SU-DHL-6 (cell line): ENCODE measurements around the gene KHSRP.

Experiments used
- H2AFZ ChIP-seq: fragments of 200-600 bp; sonication (generic); 2 replicates; pipeline ENCODE4 v1.6.1; 2014; ENCODE audit warnings: low read depth, mild to moderate bottlenecking, moderate library complexity, mixed read lengths, antibody characterized with exemption, low read length; ENCODE audit not compliant: severe bottlenecking
- H3F3A ChIP-seq: fragments of 200-600 bp; shearing (Covaris generic); 2 replicates; pipeline ENCODE4 v1.6.0; 2016; ENCODE audit warnings: antibody characterized with exemption, mild to moderate bottlenecking; ENCODE audit not compliant: insufficient read depth
- H3K27ac ChIP-seq: fragments of 200-600 bp; sonication (generic); 2 replicates; pipeline ENCODE4 v1.5.1; 2016; ENCODE audit warnings: low read depth, mild to moderate bottlenecking, low read length, moderate library complexity, mixed read lengths
- H3K27me3 ChIP-seq: fragments of 200-600 bp; sonication (generic), shearing (Covaris generic); 2 replicates; pipeline ENCODE4 v1.6.0; 2014; ENCODE audit warnings: mild to moderate bottlenecking, low read length
- H3K36me3 ChIP-seq: fragments of 200-600 bp; sonication (generic); 2 replicates; pipeline ENCODE4 v1.6.1; 2014; ENCODE audit warnings: mild to moderate bottlenecking, low read length, mixed read lengths
- H3K4me2 ChIP-seq: fragments of 300-600, 200-600 bp; shearing (Covaris generic), sonication (generic); 2 replicates; pipeline ENCODE4 v1.6.0; 2014; ENCODE audit warnings: low read length, low read depth, mild to moderate bottlenecking; ENCODE audit not compliant: poor library complexity, severe bottlenecking
- H3K4me3 ChIP-seq: fragments of 200-600 bp; sonication (generic); 2 replicates; pipeline ENCODE4 v1.5.1; 2014; ENCODE audit warnings: antibody characterized with exemption, low read length, mild to moderate bottlenecking, mixed read lengths; ENCODE audit not compliant: insufficient read depth, poor library complexity, severe bottlenecking
- H3K79me2 ChIP-seq: fragments of 200-600 bp; sonication (generic); 2 replicates; pipeline ENCODE4 v1.6.1; 2014; ENCODE audit warnings: mild to moderate bottlenecking, low read length, moderate library complexity; ENCODE audit not compliant: insufficient read depth
- H3K9ac ChIP-seq: fragments of 200-600 bp; sonication (generic); 2 replicates; pipeline ENCODE4 v1.7.0; 2014; ENCODE audit warnings: mild to moderate bottlenecking, low read length
- H3K9me2 ChIP-seq: fragments of 200-600 bp; sonication (generic); replicated peaks from 2 replicates; pipeline ENCODE4 v1.6.1; 2014; ENCODE audit warnings: low read length; ENCODE audit not compliant: insufficient read depth
- H3K9me3 ChIP-seq: fragments of 200-600 bp; sonication (generic); 2 replicates; pipeline ENCODE4 v1.6.1; 2014; ENCODE audit warnings: low read length, mixed read lengths; ENCODE audit not compliant: insufficient read depth
- H4K20me1 ChIP-seq: fragments of 200-600 bp; sonication (generic); 2 replicates; pipeline ENCODE4 v1.6.1; 2014; ENCODE audit warnings: low read depth, mild to moderate bottlenecking, antibody characterized with exemption, low read length, moderate library complexity, mixed read lengths
- EZH2phosphoT487 ChIP-seq: fragments of 200-600 bp; sonication (generic), shearing (Covaris generic); conservative IDR thresholded peaks from 2 replicates; pipeline ENCODE4 v1.6.1; 2018; ENCODE audit warnings: mild to moderate bottlenecking, antibody characterized with exemption, low read length, moderate library complexity, mixed read lengths
- TF ChIP-seq, protein P1 (sequence below): fragments of 200-600 bp; sonication (generic); IDR thresholded peaks from one replicate; pipeline ENCODE4 v1.5.1; 2017; ENCODE audit warnings: antibody characterized with exemption, mild to moderate bottlenecking, low read length, moderate library complexity; ENCODE audit not compliant: insufficient read depth, poor library complexity, severe bottlenecking

The KHSRP gene

DNA sequence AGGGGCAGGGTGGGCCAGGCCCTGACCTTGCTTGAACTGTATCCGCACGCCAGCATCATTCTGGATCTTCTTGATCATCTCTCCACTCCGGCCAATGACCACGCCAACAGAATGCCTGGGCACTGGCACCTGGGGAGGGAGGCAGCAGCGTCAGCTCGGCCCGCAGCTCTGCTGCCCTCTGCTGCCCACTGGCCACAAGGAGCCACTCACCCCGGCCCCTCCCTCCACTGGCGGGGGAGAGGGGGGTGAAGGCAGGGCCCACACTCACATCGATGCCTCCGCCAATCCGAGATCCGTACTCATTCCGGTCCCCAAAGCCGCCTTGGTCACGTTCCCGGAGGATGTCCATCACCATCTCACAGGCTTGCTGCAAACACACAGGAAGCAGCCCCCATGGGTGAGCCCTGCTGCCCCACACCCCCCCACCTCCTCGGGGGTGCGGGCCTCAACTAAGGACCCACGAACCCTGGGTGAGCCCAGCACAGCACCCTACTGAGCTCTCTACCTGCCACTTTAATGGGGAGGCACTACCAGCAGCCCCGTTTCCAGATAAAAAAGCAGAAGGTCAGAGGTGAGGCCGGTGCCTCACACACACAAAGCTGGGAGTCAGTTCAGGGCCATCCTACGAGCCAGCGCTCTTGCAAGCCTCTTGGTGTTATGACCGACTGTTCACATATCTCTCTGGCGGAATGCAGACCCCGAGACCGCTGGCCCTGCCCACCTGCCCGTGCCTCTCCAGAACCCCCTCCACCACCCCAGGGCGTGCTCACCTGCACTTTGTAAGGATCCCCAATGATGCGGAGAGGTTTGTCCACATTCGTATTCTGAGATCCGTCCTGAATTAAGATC is 6.7 kb downstream of the KHSRP start:
- Histone ChIP-seq H3K9me2 (no peaks in the 10 kb centered on the region), H3K4me3 (no peak overlapping the region), H3F3A (peaks cover 2% of the 10 kb centered on the region; the same call in 1 of the 2 replicates), H3K27ac (no peak overlapping the region), H4K20me1 (peaks cover 13% of the 10 kb centered on the region; the same call in 1 of the 2 replicates), H3K4me2 (no peak overlapping the region), H3K27me3 (no peaks in the 10 kb centered on the region), H3K9ac (no peak overlapping the region), H2AFZ (no peak overlapping the region), H3K36me3 (peaks cover 3% of the 10 kb centered on the region; the same call in 1 of the 2 replicates), H3K79me2 (peaks cover 37% of the 10 kb centered on the region), H3K9me3 (no peaks in the 10 kb centered on the region)
- TF ChIP-seq, protein P1, sequence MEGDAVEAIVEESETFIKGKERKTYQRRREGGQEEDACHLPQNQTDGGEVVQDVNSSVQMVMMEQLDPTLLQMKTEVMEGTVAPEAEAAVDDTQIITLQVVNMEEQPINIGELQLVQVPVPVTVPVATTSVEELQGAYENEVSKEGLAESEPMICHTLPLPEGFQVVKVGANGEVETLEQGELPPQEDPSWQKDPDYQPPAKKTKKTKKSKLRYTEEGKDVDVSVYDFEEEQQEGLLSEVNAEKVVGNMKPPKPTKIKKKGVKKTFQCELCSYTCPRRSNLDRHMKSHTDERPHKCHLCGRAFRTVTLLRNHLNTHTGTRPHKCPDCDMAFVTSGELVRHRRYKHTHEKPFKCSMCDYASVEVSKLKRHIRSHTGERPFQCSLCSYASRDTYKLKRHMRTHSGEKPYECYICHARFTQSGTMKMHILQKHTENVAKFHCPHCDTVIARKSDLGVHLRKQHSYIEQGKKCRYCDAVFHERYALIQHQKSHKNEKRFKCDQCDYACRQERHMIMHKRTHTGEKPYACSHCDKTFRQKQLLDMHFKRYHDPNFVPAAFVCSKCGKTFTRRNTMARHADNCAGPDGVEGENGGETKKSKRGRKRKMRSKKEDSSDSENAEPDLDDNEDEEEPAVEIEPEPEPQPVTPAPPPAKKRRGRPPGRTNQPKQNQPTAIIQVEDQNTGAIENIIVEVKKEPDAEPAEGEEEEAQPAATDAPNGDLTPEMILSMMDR = no peak

DNA sequence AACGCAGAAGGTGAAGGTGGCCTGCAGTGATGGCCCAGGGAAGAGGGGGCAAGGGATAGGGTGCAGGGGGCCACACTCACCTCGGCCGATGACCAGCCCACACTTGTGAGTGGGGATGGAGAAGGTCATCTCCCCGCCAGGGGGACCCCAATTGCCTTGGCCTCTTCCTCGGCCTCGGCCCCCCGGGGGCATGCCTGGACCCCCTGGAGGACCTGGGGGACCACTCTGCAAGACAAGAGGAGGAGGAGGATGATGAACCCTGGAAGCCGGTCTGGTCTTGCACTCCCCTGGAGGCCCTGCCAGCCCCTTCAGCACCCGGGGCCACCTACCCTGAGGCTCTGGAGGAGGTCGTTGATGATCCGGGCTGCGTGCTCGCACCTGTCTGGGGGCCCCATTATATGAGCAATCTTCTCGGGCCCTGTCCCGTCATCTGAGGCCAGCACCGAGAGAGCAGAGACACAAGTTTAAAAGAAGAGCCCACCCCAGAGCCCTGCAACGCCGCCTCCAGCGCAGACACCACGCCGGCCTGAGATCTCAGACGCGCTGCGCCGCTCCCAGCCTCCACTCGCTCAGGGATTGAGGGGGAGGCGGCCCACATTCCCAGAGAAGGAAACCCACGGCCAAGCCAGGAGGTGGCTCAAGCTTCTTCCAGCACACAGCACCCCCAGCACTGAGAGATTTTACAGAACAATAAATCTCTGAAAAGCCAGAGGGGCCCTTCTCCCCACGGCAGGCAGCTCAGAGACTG is 7.8 kb downstream of the KHSRP start:
- Histone ChIP-seq H3K36me3 (peaks cover 3% of the 10 kb centered on the region; the same call in 1 of the 2 replicates), H3K4me3 (no peak overlapping the region), H2AFZ (no peak overlapping the region), H4K20me1 (peaks cover 3% of the 10 kb centered on the region; the same call in 1 of the 2 replicates), H3K9me3 (no peaks in the 10 kb centered on the region), H3K27ac (no peak overlapping the region), H3K27me3 (no peaks in the 10 kb centered on the region), H3K9ac (no peak overlapping the region), H3K4me2 (no peak overlapping the region), H3F3A (peaks cover 5% of the 10 kb centered on the region; the same call in 1 of the 2 replicates), H3K9me2 (no peaks in the 10 kb centered on the region), H3K79me2 (peaks cover 26% of the 10 kb centered on the region)
- TF ChIP-seq, protein P1 = no peak
- TF ChIP-seq EZH2phosphoT487 = no peak

DNA sequence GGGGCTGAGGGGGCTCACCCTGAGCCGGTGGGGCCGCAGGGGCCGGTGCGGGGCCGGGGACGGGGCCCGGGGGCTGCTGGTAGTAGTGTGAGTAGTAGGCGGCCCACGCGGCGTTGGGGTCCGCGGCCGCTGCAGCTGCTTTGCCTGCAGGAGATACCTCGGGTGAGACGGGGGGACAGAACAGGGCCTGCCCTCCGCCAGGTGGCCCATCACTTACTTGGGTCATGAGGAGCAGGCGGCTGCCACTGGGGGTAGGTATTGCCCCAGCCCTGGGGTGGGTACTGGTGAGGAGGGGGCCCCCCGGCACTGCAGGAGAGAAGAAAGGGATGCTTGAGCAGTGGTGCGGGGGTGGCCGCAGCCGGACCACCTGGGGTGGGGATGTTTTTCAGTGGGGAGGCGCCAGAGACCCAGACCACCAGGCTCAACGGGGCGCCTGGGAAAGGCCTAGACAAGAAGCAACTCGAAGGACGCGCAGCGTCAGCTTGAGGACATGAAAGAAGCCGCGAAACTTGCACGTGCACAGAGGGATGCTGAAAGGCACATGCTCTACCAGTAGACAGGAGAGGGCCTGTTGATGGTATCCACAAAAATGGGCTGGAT is 8.9 kb downstream of the KHSRP start:
- H4K20me1 ChIP-seq = no peaks in the 10 kb centered on the region; the same call in 1 of the 2 replicates
- no peak overlapping the region for H3K4me2 ChIP-seq
- no peak overlapping the region for H3K9ac ChIP-seq
- no peaks in the 10 kb centered on the region for H3K9me2 ChIP-seq
- no peak overlapping the region for H3K4me3 ChIP-seq
- no peaks in the 10 kb centered on the region for H3K27me3 ChIP-seq
- TF ChIP-seq, protein P1 = no peak
- no peak for TF ChIP-seq EZH2phosphoT487
- peaks cover 5% of the 10 kb centered on the region; the same call in 1 of the 2 replicates for H3F3A ChIP-seq
- H3K9me3 ChIP-seq = no peaks in the 10 kb centered on the region
- H2AFZ ChIP-seq = no peak overlapping the region
- peaks cover 14% of the 10 kb centered on the region for H3K79me2 ChIP-seq
- no peak overlapping the region for H3K27ac ChIP-seq
- H3K36me3 ChIP-seq = peaks cover 3% of the 10 kb centered on the region; the same call in 1 of the 2 replicates
